GM19438 (cell line): ENCODE measurements around the gene FBLN7.
"Not testable (repeated sequence)": the region's sequence is repeated elsewhere in the genome, so short reads cannot be mapped to it uniquely, and the experiment has no call there.

Experiments
- ATAC-seq: cut with Tn5 transposase; IDR thresholded peaks from one replicate; pipeline ENCODE4 v1.9.1; 2021; ENCODE audit warnings: low read depth; ENCODE audit not compliant: unreplicated experiment

The FBLN7 gene, protein sequence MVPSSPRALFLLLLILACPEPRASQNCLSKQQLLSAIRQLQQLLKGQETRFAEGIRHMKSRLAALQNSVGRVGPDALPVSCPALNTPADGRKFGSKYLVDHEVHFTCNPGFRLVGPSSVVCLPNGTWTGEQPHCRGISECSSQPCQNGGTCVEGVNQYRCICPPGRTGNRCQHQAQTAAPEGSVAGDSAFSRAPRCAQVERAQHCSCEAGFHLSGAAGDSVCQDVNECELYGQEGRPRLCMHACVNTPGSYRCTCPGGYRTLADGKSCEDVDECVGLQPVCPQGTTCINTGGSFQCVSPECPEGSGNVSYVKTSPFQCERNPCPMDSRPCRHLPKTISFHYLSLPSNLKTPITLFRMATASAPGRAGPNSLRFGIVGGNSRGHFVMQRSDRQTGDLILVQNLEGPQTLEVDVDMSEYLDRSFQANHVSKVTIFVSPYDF

DNA sequence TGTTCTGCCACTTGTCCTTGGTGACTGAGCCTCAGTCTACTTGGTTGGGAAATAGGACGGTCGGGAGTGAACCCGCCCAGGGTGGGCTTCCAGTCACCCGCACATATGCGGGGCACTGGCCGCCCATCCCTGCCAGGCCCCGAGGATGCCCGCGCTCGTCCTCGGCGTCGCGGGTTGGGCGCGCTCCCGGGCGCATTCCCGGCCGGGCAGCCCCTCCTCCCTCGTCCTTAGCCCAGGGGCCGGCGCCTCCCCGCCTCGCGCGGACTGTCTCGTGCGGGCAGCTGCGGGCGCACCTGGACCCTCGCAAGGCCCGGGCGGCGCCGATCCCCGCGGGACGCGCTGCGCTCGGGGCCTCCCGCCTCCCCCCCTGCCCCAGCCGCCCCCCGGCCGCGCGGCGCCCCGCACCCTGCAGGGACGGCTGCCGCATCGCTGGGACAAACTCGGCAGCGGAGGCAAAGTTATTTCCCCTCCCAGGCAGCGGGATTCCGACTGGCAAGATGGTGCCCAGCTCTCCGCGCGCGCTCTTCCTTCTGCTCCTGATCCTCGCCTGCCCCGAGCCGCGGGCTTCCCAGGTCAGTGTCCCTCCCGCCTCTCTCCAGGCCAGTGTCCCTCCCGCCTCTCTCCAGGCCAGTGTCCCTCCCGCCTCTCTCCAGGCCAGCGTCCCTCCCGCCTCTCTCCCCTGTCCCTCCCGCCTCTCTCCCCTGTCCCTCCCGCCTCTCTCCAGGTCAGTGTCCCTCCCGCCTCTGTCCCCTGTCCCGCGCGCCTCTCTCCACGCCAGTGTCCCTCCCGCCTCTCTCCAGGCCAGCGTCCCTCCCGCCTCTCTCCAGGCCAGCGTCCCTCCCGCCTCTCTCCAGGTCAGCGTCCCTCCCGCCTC lies at the start of gene FBLN7:
Gene FBLN7 (plus strand): TSS at position 227 of the 874 bp plus-strand sequence. CDS start 271 bp downstream, at position 498.
- no peak for ATAC-seq

DNA sequence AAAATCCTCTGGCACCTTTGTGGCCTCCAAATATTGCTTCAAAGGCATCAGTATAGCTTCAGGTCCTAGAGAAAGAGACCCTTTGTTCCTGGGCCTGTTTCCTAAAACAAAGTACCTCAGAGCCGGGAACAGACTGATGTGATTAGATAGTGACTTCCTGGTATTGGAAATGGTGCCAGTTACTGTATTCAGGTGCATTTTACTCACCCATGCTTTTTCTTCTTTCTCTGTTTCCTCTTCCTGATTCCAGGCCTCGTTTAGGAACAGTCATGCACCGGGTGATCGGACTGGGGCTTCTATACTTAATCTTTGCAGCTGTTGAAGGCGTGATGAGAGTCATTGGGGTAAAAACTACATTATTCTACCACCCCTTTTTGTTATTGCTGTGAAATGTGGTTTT lies 48.8 kb upstream of the FBLN7 start:
- ATAC-seq: no peak

DNA sequence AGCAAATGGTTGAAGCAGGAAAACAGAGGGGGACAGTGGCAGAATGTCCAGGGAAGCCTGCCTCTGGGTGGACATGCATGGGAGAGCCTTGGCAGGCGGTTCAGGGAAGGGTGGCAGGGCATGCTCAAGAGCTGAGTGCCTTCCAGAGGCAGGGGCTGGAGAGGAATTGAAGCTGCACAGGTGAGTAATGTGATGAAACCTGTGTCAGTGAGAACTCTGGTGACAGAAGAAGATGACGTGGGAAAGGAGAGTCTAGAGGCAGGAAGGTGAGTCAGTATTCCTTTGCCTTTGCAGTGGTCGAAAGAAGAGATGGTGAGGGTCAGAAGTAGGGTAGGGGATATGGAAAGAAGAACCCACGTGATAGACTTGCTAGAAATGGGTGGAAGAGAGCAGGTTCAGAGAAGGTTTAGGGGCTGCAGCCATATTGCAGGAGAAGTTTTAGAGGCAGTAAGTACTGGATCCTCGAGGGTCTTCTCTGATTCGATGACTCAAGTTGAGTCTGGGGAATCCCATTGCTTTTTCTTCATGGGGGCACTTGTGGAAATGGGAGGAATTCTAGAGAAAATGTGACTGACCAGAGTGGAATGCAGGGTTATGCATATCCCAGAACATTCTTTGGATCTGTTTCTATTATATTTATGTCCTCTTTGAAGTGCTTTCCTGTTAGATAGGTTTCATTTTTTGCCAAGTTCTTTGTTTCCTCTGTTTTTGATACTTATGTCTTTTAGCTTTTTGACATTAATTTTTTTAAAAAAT lies 45.7 kb upstream of the FBLN7 start:
- no peak for ATAC-seq

DNA sequence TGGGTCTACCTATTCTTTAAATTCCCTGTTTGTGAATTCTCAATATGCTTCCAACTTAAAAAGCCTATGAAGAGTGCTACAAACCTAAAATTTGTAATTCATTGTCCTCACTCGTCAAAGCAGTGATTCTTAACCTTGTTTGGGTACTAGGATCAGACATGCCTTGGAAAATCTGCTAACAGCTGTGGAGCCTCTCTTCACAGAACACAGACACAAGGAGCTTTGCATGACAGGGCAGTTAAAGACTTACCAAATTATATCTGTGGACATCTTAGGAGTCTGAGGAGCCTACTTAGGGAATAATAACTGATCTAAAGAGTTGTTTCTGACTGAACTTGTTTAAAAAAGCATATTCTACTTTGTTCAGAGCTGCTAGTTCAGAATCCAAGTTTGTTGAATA lies 45.0 kb upstream of the FBLN7 start:
- no peak for ATAC-seq

DNA sequence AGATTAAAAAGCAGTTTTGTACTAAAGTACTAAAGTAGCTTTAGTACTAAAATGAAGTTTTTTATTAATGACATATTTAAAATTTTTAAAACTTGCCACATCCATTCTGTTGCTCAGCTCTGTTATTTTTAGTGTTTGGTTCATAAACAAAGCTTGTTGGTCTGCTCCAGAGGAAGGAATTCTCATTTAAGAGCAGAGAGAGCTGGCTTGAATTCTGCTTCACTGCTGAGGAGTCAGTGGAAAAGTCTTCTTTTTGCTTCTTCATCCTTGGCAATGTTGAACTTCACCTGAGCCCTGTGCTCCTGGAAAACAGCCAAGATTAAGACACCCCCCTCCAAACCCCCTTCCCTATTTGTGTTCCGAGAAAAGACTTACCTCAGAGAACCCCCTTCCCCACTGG lies 42.5 kb upstream of the FBLN7 start:
- no peak for ATAC-seq

DNA sequence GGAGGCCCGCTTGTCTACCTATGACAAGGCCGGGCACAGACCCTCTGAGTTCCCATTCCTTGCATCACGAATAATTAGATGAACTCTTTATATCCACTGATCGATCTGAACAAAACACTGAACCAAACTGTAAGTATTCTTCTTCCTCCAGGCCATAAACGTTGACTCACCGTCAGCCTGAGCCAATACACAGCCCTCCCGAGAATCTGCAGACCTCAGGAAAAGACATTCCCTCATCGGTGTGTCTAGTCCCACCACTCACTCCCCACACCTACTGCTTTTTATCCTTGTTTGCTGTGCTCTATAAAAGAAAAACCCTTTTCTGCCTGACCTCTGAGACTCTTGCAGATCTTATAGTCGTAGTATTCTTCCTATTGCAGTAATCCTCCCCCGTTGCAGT lies 42.1 kb upstream of the FBLN7 start:
- no peak for ATAC-seq

DNA sequence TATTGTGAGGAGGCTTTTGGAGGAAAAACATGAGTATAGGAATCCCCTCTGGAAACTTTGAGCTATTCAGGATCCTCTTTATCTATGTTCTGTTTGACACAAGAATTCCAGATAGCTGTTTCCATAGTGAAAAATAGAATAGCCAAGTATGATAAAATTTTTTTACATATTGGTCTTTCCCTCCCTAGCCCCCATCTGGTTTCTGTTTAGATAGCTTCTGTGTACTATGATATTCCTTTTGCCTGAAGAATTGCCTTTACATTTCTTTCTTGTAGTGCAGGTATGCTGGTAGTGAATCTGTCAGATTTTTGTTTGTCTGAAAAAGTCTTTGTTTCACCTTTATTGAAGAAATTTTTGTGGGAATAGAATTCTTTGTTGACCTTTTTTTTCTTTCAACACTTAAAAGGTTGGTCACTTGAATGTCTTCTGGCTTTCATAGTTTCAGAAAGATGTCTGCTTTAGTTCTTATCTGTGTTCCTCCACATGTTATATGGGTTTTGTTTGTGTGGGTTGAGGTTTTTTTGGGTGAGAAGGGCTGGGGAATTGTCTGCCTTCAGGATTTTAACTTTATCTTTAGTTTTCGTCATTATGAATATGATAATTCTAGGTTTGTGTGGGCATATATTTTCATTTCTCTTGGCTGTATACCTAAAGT lies 29.9 kb upstream of the FBLN7 start:
- ATAC-seq: no peak

DNA sequence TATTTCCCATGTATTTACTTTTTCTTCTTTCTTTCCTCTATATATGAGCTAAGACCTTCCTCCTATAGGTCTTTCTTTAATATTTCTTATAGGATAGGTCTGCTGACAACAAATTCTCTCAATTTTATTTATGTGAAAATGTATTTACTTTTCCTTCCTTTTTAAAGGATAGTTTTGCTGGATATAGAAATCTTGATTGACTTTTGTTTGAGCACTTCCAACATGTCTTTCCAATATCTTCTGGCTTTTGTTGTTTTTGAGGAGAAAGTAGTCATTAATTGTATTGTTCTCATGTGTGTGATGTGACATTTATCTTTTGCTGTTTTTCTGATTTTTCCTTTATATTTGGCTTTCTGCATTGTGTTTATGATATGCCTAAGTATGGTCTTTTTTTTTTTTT lies 28.9 kb upstream of the FBLN7 start:
- no peak for ATAC-seq

DNA sequence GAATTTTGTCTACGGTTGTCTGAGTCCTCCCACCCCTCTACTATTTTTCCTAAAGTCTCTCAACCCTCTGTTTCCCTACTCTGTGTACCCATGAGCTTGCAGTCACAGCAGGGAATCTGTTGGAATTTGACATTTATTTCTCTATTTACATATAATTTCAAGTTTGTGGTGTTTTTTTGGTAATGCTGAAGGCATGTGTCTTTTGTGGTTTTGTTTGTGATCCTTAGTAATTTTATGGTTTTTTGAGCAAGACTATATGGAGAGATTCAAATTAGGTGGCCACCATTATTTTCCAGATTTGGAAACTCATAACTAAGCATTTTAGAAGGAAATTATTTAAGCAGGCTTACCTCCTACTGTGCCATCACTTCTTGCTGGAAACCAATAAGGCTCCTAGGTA lies 27.2 kb upstream of the FBLN7 start:
- no peak for ATAC-seq

DNA sequence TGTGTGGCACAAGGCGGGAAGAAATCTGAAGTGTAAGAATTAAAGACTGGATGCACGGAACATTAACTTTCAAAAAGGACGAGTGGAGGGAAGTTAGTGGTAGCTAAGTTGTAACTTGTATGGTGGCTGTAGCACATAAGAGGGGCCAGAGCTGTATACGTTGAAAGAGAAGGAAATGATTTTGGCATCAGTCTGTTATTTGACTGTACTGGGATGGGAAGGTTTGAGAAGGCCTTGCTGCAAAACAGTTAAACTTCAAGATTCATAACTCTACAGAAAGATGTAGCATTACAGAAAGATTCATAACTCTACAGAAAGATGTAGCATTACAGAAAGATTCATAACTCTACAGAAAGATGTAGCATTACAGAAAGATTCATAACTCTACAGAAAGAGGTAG lies 24.8 kb upstream of the FBLN7 start:
- not testable (repeated sequence) for ATAC-seq

DNA sequence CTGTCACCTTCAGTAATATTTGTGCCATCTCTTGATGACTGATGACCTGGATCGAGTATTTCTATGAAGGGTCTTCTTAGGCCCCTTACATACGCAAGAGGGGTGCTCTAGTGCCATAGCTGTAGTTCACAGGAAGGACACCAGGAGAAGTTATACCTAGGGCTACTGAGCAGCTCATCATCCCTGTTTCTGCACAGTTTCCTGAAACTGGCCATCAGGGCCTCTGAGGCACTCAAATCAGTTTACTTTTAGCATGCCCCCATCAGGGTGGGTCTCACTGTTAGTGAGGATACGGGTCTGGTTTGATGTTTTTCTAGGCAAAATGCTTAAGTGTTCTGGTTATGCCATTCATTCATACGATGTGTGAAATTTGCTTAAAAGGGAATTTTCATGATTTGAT lies 20.0 kb upstream of the FBLN7 start:
- ATAC-seq: no peak

DNA sequence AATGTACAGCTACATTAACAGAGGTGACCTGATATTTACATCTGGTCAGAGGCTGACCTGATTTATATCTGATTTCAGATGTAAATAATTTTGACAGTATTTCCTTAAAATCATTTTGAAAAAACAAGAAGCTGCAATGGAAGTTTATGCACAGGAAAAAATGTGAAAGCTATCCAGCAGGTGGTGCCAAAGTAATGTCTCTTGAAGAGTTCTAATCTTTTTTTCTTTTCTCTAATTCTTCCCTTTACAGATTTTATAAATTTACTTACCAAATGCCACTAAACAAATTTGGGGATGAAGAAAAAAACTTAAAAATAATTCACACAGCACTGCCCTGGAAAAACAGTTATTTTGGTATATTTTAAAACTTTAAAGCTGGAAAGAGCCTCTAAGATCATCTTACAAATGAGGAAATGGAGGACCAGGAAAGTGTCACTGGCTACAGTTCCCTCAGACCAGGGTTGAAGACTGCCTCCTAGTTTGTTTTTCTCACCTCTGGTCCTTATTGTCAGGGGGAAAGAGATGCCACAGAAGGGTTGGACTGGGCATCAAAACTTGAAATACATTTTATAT lies 16.4 kb upstream of the FBLN7 start:
- ATAC-seq: no peak

DNA sequence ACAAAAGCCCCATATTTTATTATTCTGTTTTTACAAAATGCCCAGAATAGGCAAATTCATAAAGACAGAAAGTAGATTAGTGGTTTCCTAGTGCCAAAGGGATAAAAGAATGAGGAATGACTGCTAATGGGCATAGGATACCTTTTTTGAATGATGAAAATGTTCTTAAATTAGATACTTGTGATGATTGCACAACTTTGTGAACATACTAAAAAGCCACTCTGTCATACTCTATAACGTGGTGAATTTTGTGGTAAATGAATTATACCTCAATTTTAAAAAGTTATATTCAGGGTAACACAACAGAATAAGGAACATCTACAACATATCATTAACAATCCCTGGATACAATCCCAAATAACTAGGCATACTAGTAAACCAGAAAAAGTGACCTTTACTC lies 9.1 kb upstream of the FBLN7 start:
- no peak for ATAC-seq

DNA sequence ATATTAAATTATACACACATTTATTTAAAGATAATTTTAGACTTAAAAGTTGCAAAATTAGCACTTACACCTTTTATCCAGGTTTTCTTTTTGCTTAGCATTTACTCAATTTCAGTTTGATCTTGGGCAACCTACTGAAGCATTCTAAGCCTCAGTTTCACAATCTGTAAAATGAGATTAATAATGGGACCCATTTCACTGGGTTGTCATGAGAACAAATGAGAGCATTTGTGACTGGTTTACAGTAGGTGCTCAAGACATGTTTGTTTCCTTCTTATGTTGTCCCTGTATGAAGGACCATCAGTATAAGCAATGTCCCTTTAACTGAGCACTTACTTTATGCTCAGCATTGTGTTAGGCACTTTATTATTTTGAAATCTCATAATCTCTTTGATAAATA lies 4.8 kb upstream of the FBLN7 start:
- no peak for ATAC-seq

DNA sequence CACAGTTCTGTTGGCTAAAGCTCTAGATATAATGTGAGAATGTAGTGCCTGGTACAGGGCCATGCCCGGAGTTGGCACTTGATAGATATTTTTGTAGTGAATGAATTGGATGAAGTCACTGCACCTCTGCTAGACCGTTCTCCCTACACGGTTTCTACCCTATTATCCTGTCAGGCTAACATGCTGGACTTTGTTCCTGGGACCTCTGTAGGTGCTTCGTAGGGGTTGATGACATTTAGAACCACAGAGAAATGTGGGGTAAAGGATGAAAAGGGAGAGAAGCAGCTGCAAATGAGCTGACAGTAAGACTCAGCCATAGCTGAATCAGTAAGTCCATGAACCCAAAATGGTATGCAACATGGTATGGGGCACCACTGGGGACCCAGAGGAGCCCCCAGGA lies 4.1 kb upstream of the FBLN7 start:
- no peak for ATAC-seq

DNA sequence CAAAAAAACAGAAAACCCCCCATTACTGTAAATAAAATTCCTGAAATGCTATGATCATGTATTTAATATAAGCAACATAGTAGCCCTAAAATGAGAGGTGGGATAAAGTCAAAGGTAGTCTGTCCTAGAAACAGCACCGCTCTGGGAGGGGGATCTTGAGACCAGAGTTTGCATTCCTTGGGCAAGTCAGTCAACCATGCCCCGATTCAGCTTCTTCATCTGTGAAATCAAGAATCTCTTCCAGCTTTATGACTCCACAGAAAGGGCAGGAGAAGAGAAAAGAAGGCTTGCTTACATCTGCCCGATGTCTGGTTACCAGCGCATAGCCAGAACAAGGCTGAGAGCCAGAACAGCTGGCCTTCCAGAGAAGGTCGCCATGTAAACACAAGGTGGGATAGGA lies 2.1 kb upstream of the FBLN7 start:
- no peak for ATAC-seq

DNA sequence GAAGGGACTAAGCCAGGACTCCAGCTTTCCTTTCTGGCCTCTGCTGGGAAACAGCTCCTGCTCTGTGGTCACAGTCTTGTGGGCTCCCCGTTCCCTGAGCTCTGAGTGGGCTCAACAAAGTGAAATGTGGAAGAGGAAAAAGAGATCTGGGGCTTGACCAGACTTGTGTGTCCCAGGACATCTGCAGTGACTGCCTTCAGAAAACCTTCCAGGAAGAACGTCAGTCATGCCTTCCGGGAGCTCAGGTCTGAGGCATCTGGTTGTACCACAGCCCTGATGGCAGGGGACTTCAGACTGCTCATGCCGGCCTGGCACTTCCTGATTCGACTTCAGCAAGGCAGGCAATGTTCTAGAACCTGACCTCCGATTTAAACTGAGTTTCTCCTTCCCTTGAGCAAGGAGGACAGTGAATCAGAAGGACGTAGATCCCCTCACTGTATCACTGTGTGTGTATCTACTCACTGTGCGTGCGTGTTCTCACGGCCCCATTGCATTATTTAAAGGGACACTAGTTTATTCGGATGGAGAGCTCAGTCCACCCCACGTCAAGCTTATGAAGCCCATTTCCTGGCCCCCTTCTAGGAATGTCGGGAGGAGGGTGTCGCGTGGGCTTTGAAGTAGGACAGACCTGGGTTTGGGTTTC lies 548 bp upstream of the FBLN7 start:
- no peak for ATAC-seq

DNA sequence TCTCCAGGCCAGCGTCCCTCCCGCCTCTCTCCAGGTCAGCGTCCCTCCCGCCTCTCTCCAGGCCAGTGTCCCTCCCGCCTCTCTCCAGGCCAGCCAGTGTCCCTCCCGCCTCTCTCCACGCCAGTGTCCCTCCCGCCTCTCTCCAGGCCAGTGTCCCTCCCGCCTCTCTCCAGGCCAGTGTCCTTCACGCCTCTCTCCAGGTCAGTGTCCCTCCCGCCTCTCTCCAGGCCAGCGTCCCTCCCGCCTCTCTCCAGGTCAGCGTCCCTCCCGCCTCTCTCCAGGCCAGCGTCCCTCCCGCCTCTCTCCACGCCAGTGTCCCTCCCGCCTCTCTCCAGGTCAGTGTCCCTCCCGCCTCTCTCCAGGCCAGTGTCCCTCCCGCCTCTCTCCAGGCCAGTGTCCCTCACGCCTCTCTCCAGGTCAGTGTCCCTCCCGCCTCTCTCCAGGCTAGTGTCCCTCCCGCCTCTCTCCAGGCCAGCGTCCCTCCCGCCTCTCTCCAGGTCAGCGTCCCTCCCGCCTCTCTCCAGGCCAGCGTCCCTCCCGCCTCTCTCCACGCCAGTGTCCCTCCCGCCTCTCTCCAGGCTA lies 939 bp downstream of the FBLN7 start:
- ATAC-seq: not testable (repeated sequence)

DNA sequence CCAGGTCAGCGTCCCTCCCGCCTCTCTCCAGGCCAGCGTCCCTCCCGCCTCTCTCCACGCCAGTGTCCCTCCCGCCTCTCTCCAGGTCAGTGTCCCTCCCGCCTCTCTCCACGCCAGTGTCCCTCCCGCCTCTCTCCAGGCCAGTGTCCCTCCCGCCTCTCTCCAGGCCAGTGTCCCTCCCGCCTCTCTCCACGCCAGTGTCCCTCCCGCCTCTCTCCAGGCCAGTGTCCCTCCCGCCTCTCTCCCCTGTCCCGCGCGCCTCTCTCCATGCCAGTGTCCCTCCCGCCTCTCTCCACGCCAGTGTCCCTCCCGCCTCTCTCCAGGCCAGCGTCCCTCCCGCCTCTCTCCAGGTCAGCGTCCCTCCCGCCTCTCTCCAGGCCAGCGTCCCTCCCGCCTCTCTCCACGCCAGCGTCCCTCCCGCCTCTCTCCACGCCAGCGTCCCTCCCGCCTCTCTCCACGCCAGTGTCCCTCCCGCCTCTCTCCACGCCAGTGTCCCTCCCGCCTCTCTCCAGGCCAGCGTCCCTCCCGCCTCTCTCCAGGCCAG lies 1.5 kb downstream of the FBLN7 start:
- ATAC-seq: not testable (repeated sequence)
